ENCODE measurements around the gene RASD1.

DNA sequence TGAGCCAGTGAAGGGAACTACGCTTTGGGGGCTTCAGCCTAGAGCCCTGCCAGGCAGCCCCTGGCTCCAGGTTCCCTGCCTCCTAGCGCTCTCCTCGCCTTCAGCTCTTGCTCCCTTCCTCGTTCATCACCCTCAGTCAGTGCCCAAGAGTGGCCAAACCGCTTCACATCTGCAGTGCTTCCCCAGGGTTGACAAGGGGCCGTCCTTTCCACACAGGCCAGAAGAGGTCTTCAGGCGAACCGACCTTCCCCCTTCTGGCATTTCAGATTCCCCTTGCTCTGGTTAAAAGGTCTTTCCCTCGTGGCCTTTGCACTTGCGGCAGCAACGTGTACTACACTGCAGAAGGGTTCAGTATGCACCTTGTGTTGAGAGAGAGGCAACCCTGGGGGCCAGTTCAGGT is 4.1 kb downstream of the RASD1 start:
- TF ChIP-seq, protein P1, sequence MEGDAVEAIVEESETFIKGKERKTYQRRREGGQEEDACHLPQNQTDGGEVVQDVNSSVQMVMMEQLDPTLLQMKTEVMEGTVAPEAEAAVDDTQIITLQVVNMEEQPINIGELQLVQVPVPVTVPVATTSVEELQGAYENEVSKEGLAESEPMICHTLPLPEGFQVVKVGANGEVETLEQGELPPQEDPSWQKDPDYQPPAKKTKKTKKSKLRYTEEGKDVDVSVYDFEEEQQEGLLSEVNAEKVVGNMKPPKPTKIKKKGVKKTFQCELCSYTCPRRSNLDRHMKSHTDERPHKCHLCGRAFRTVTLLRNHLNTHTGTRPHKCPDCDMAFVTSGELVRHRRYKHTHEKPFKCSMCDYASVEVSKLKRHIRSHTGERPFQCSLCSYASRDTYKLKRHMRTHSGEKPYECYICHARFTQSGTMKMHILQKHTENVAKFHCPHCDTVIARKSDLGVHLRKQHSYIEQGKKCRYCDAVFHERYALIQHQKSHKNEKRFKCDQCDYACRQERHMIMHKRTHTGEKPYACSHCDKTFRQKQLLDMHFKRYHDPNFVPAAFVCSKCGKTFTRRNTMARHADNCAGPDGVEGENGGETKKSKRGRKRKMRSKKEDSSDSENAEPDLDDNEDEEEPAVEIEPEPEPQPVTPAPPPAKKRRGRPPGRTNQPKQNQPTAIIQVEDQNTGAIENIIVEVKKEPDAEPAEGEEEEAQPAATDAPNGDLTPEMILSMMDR (conservative IDR thresholded peaks at IDR 0.05 in 1 of 2, IDR thresholded peaks at IDR 0.05 in 1 of 2; ENCODE audit: extremely low read depth in 1 of 2, insufficient read depth in 1 of 2, low read depth in 1 of 2, low read length in 2 of 2): no peak
- TF ChIP-seq EZH2 (IDR thresholded peaks at IDR 0.05; ENCODE audit: borderline replicate concordance, low read length): no peak

All from mammary epithelial cell (primary cell).